Keratinocyte (primary cell): ENCODE results near the gene HYDIN. TPM values are rescaled to one million over a fixed set of nuclear protein-coding genes. Genes with fewer than 3 reads are reported as not detected.

Experiments used
- DNase-seq: peaks from one replicate; pipeline ENCODE4 v3.0.0-alpha.2; 2011; ENCODE audit warnings: low read depth, missing footprints, low spot score
- FAIRE-seq: peaks from 2 replicates; lab custom pipeline; 2011; peaks lifted over from hg19 to GRCh38; lab: Jason Lieb, UNC
- H2AFZ ChIP-seq: 2 replicates; pipeline ENCODE4 v1.6.0; 2012; ENCODE audit warnings: low read length, control low read depth, inconsistent platforms; ENCODE audit not compliant: control insufficient read depth
- H3K27ac ChIP-seq: 2 replicates; pipeline ENCODE4 v1.5.1; 2011; ENCODE audit warnings: low read length; ENCODE audit not compliant: control insufficient read depth, insufficient read depth
- H3K27me3 ChIP-seq: 3 replicates; pipeline ENCODE4 v1.6.0; 2011; ENCODE audit warnings: low read length; ENCODE audit not compliant: control insufficient read depth, insufficient read depth; ENCODE audit errors: extremely low read depth
- H3K36me3 ChIP-seq, 2 experiments: 2 replicates in 1 of 2; 3 replicates in 1 of 2; pipeline ENCODE4 v1.5.1; 2011; ENCODE audit warnings: low read length in 2 of 2, mild to moderate bottlenecking in 1 of 2; ENCODE audit not compliant: control insufficient read depth in 2 of 2, insufficient read depth in 2 of 2; ENCODE audit errors: extremely low read depth in 1 of 2
- H3K4me1 ChIP-seq: 3 replicates; pipeline ENCODE4 v1.5.1; 2011; ENCODE audit warnings: low read length; ENCODE audit not compliant: control insufficient read depth, insufficient read depth; ENCODE audit errors: extremely low read depth
- H3K4me2 ChIP-seq: 3 replicates; pipeline ENCODE4 v1.6.0; 2011; ENCODE audit warnings: low read depth, low read length; ENCODE audit not compliant: control insufficient read depth, insufficient read depth; ENCODE audit errors: extremely low read depth
- H3K4me3 ChIP-seq, 3 experiments: fragments of 200-600 bp in 1 of 3; sonication (generic) in 1 of 3; 2 replicates in 2 of 3; 3 replicates in 1 of 3; pipeline ENCODE4 v1.5.1; 2011 to 2016; ENCODE audit warnings: low read length in 3 of 3, mild to moderate bottlenecking in 3 of 3, control low read depth in 2 of 3, inconsistent platforms in 1 of 3, low read depth in 1 of 3, mixed read lengths in 1 of 3, mixed run types in 1 of 3, moderate library complexity in 1 of 3; ENCODE audit not compliant: control insufficient read depth in 2 of 3, insufficient read depth in 2 of 3; ENCODE audit errors: extremely low read depth in 1 of 3
- H3K79me2 ChIP-seq: 2 replicates; pipeline ENCODE4 v1.6.0; 2012; ENCODE audit warnings: low read length; ENCODE audit not compliant: control insufficient read depth, insufficient read depth
- H3K9ac ChIP-seq: 3 replicates; pipeline ENCODE4 v1.6.0; 2011; ENCODE audit warnings: low read length; ENCODE audit not compliant: control insufficient read depth, insufficient read depth; ENCODE audit errors: extremely low read depth
- H3K9me1 ChIP-seq: 3 replicates; pipeline ENCODE4 v1.6.0; 2011; ENCODE audit warnings: low read length; ENCODE audit not compliant: control insufficient read depth, insufficient read depth; ENCODE audit errors: extremely low read depth
- H3K9me3 ChIP-seq: 2 replicates; pipeline ENCODE4 v1.5.1; 2012; ENCODE audit warnings: low read depth, low read length; ENCODE audit not compliant: control insufficient read depth
- H4K20me1 ChIP-seq: 3 replicates; pipeline ENCODE4 v1.6.0; 2011; ENCODE audit warnings: low read length; ENCODE audit not compliant: control insufficient read depth, insufficient read depth; ENCODE audit errors: extremely low read depth
- CTCF ChIP-seq, 3 experiments: IDR thresholded peaks in 1 of 3; conservative IDR thresholded peaks in 1 of 3; optimal IDR thresholded peaks in 1 of 3; 2 replicates in 2 of 3; 3 replicates in 1 of 3; pipeline versions ENCODE3 to v1.5.1; 2011; ENCODE audit warnings: low read length in 3 of 3, mild to moderate bottlenecking in 3 of 3, moderate library complexity in 2 of 3, control low read depth in 1 of 3, inconsistent platforms in 1 of 3; ENCODE audit not compliant: insufficient read depth in 2 of 3; ENCODE audit errors: extremely low read depth in 1 of 3
- EZH2 ChIP-seq: IDR thresholded peaks from one replicate; pipeline ENCODE4 v1.6.1; 2012; ENCODE audit warnings: inconsistent platforms, mild to moderate bottlenecking, low read length, moderate library complexity
- dilution Hi-C: fragments of 300-500 bp; cut with MboI; formaldehyde crosslinking; loops from one replicate; pipeline ENCODE4 v1.7.0; 2020; ENCODE audit warnings: low sequenced_read_pairs; ENCODE audit not compliant: extremely low pct_ligation_motif_present
- polyA plus RNA-seq, 5 experiments: library from polyadenylated mRNA; depleted of rRNA in 3 of 5; stranded (reverse) in 3 of 5; stranded (forward) in 1 of 5; unstranded in 1 of 5; fragments of >200 nt; gene quantifications; 1 replicate in 1 of 5; 2 replicates in 3 of 5; 3 replicates in 1 of 5; pipeline versions ENCODE4 v1.2.1 to v1.2.3, GENCODE V29; 2011 to 2012; ENCODE audit warnings: missing spikeins in 2 of 5, low read depth in 1 of 5, low replicate concordance in 1 of 5

Gene HYDIN
- polyA plus RNA-seq, 1 donor (not counting 4 experiments of a cell fraction or from before 2014, with no cell fraction given): 0.49 TPM

GRCh38 chr16:70804734-70805169, 425.8 kb downstream of the HYDIN start:
- Histone ChIP-seq H3K36me3 (no peaks in the 10 kb centered on the region), H3K4me2 (no peak overlapping the region), H3K9me3 (no peaks in the 10 kb centered on the region), H3K27ac (peak overlapping the region; percentile 22), H3K4me3 (no peak overlapping the region), H3K27me3 (no peaks in the 10 kb centered on the region), H3K4me1 (peaks cover 14% of the 10 kb centered on the region), H3K79me2 (peaks cover 10% of the 10 kb centered on the region), H4K20me1 (no peaks in the 10 kb centered on the region), H2AFZ (no peak overlapping the region), H3K9me1 (no peaks in the 10 kb centered on the region), H3K9ac (no peak overlapping the region)
- FAIRE-seq (no peak), DNase-seq (no peak)
- no peak for TF ChIP-seq CTCF (optimal IDR thresholded peaks at IDR 0.05 in 1 of 3, IDR thresholded peaks at IDR 0.05 in 1 of 3, conservative IDR thresholded peaks at IDR 0.05 in 1 of 3; ENCODE audit: extremely low read depth in 1 of 3, insufficient read depth in 2 of 3, low read length in 3 of 3)
- no peak for TF ChIP-seq EZH2
- dilution Hi-C loops: no loop called here

GRCh38 chr16:70804153-70804733, 426.3 kb downstream of the HYDIN start:
- no peaks in the 10 kb centered on the region for H3K9me3 ChIP-seq
- H4K20me1 ChIP-seq: no peaks in the 10 kb centered on the region
- H3K4me3 ChIP-seq: no peak overlapping the region
- H3K4me2 ChIP-seq: no peak overlapping the region
- no peaks in the 10 kb centered on the region for H3K36me3 ChIP-seq
- H3K9me1 ChIP-seq: no peaks in the 10 kb centered on the region
- no peak overlapping the region for H2AFZ ChIP-seq
- dilution Hi-C loops: no loop called here
- DNase-seq: no peak
- no peak for TF ChIP-seq EZH2
- no peak for TF ChIP-seq CTCF (optimal IDR thresholded peaks at IDR 0.05 in 1 of 3, IDR thresholded peaks at IDR 0.05 in 1 of 3, conservative IDR thresholded peaks at IDR 0.05 in 1 of 3; ENCODE audit: extremely low read depth in 1 of 3, insufficient read depth in 2 of 3, low read length in 3 of 3)
- H3K9ac ChIP-seq: no peak overlapping the region
- peaks cover 19% of the 10 kb centered on the region for H3K4me1 ChIP-seq
- H3K27me3 ChIP-seq: no peaks in the 10 kb centered on the region
- H3K79me2 ChIP-seq: peaks cover 15% of the 10 kb centered on the region
- peak overlapping the region; percentile 22 for H3K27ac ChIP-seq
- FAIRE-seq: no peak
